SK-N-SH (cell line): Measurements from ENCODE around the gene FBXO3. TPM values are rescaled to one million over a fixed set of nuclear protein-coding genes. Genes with fewer than 3 reads are reported as not detected.

Source experiments
- polyA plus RNA-seq, 3 experiments: library from polyadenylated mRNA; depleted of rRNA; stranded (reverse); fragments of >200 nt; gene quantifications; 2 replicates each; pipeline ENCODE4 v1.2.3, GENCODE V29; 2012

FBXO3 gene
- polyA plus RNA-seq, 1 of the 3 experiments (the other 2 are of a cell fraction): 17.9 TPM

Other genes starting within 250 kb of the FBXO3 start
- 0.10 and 0.15 TPM in 2 replicates for gene C11orf91, start 73.7 kb downstream of the FBXO3 start, polyA plus RNA-seq (2012; rRNA removed)
- gene CD59, start 38.1 kb downstream of the FBXO3 start, polyA plus RNA-seq (2012; rRNA removed): 616 and 849 TPM in 2 replicates
- gene LMO2, start 117.6 kb upstream of the FBXO3 start, polyA plus RNA-seq (2012; rRNA removed): 0.05 TPM in 2 replicates